Measurements from ENCODE around the gene EIF3F.
"Not testable (repeated sequence)": the region's sequence is repeated elsewhere in the genome, so short reads cannot be mapped to it uniquely, and the experiment has no call there.

EIF3F gene

DNA sequence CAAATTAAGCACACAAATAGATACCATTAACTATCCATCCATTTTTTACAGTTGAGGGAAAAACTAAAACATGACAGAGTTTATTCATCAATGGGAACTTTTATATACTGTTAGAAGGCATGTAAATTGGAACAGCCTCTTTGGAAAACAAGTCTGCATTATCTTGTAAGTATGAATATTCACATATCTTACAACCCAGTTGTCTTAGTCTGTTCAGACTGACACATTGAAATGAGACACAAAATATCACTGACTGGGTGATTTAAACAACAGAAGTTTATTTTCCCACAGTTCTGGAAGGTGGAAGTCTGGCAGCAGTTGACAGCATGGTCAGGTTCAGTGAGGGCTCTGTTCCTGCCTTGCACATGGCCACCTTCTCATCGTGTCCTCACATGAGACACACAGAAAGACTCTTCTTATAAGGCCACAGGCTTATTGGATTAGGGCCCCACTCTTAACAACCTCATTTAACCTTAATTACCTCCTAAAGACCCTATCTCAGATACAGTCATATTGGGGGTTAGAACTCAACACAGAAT, 5.4 kb upstream of the EIF3F start:
- peaks cover 12% of the 10 kb centered on the region for H3K4me1 ChIP-seq (ENCODE audit: insufficient read depth, low read length)
- DNase-seq (no peak), ATAC-seq (ENCODE audit: insufficient read depth, low read depth) (no peak)
- H2AFZ ChIP-seq (ENCODE audit: low read depth, low read length) = no peak overlapping the region
- TF ChIP-seq, protein P1, sequence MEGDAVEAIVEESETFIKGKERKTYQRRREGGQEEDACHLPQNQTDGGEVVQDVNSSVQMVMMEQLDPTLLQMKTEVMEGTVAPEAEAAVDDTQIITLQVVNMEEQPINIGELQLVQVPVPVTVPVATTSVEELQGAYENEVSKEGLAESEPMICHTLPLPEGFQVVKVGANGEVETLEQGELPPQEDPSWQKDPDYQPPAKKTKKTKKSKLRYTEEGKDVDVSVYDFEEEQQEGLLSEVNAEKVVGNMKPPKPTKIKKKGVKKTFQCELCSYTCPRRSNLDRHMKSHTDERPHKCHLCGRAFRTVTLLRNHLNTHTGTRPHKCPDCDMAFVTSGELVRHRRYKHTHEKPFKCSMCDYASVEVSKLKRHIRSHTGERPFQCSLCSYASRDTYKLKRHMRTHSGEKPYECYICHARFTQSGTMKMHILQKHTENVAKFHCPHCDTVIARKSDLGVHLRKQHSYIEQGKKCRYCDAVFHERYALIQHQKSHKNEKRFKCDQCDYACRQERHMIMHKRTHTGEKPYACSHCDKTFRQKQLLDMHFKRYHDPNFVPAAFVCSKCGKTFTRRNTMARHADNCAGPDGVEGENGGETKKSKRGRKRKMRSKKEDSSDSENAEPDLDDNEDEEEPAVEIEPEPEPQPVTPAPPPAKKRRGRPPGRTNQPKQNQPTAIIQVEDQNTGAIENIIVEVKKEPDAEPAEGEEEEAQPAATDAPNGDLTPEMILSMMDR (IDR thresholded peaks at IDR 0.05; ENCODE audit: borderline replicate concordance, extremely low read depth, low read length, poor library complexity, severe bottlenecking) = no peak
- TF ChIP-seq EZH2 (IDR thresholded peaks at IDR 0.05; ENCODE audit: borderline replicate concordance, low read depth, low read length, severe bottlenecking) = no peak
- no peak overlapping the region for H3K27ac ChIP-seq (ENCODE audit: low read length)
- no peak overlapping the region for H3K4me3 ChIP-seq (ENCODE audit: low read depth in 1 of 2, low read length in 2 of 2)
- H3K9me3 ChIP-seq (ENCODE audit: insufficient read depth, low read length, severe bottlenecking) = no peaks in the 10 kb centered on the region
- H3K36me3 ChIP-seq (ENCODE audit: insufficient read depth, low read length) = no peaks in the 10 kb centered on the region
- H4K20me1 ChIP-seq (ENCODE audit: insufficient read depth, low read length) = no peaks in the 10 kb centered on the region
- no peak overlapping the region for H3K4me2 ChIP-seq (ENCODE audit: insufficient read depth, low read length)
- no peaks in the 10 kb centered on the region for H3K27me3 ChIP-seq (ENCODE audit: insufficient read depth, low read length, poor library complexity)
- no peak overlapping the region for H3K9ac ChIP-seq (ENCODE audit: low read depth, low read length)
- peaks cover 6% of the 10 kb centered on the region; the same call in 1 of the 2 replicates for H3K79me2 ChIP-seq (ENCODE audit: insufficient read depth, low read length)

GRCh38 chr11:7982582-7983119, 4.5 kb upstream of the EIF3F start:
- Histone ChIP-seq H3K4me2 (ENCODE audit: insufficient read depth, low read length) (no peak overlapping the region), H3K27me3 (ENCODE audit: insufficient read depth, low read length, poor library complexity) (no peaks in the 10 kb centered on the region), H2AFZ (ENCODE audit: low read depth, low read length) (no peak overlapping the region), H4K20me1 (ENCODE audit: insufficient read depth, low read length) (no peaks in the 10 kb centered on the region), H3K9ac (ENCODE audit: low read depth, low read length) (no peak overlapping the region), H3K36me3 (ENCODE audit: insufficient read depth, low read length) (no peaks in the 10 kb centered on the region), H3K27ac (ENCODE audit: low read length) (no peak overlapping the region), H3K79me2 (ENCODE audit: insufficient read depth, low read length) (peaks cover 10% of the 10 kb centered on the region), H3K4me3 (ENCODE audit: low read depth in 1 of 2, low read length in 2 of 2) (no peak overlapping the region), H3K9me3 (ENCODE audit: insufficient read depth, low read length, severe bottlenecking) (no peaks in the 10 kb centered on the region), H3K4me1 (ENCODE audit: insufficient read depth, low read length) (peaks cover 13% of the 10 kb centered on the region)
- ATAC-seq (ENCODE audit: insufficient read depth, low read depth) = no peak
- no peak for DNase-seq
- TF ChIP-seq EZH2 (IDR thresholded peaks at IDR 0.05; ENCODE audit: borderline replicate concordance, low read depth, low read length, severe bottlenecking) = no peak
- TF ChIP-seq, protein P1 (IDR thresholded peaks at IDR 0.05; ENCODE audit: borderline replicate concordance, extremely low read depth, low read length, poor library complexity, severe bottlenecking) = no peak

DNA sequence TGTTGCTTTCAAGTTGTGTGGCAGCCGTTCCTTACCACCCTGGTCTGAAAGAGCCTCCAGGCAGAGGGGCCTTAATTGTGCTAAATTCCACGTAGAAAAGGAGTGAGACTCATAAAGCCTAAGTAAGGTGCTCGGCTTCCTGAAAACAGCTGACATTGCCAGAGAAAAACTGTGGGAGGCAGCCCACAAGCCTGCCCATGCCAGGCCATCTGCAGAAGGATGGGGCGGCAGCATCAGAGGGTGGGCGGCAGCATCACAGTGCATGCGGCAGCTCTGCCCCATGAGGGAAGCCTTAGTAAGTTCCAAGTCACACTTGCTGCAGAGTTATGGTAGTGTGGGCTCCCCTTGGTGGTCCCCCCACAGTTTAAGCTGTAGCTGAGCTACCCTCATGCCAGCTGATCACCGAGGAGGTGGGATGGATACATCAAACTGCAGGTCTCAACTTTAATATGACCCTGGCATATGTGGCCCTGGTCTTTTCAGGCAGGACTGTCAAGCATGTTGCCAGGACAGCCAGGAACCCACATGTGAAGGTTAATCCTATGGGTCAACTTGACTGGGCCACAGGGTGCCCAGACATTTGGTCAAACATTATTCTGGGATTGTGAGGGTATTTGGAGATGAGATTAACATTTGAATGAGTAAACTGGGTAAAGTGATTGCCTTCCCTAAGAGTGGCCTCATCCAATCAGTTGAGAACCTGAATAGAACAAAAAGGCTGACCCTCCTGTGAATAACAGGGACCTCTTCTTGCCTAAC, 3.1 kb upstream of the EIF3F start:
- Histone ChIP-seq H3K27ac (ENCODE audit: low read length) (no peak overlapping the region), H4K20me1 (ENCODE audit: insufficient read depth, low read length) (peaks cover 5% of the 10 kb centered on the region; the same call in 1 of the 2 replicates), H2AFZ (ENCODE audit: low read depth, low read length) (no peak overlapping the region), H3K4me3 (ENCODE audit: low read depth in 1 of 2, low read length in 2 of 2) (no peak overlapping the region), H3K9me3 (ENCODE audit: insufficient read depth, low read length, severe bottlenecking) (no peaks in the 10 kb centered on the region), H3K4me2 (ENCODE audit: insufficient read depth, low read length) (no peak overlapping the region), H3K36me3 (ENCODE audit: insufficient read depth, low read length) (peaks cover 5% of the 10 kb centered on the region; the same call in 1 of the 2 replicates), H3K27me3 (ENCODE audit: insufficient read depth, low read length, poor library complexity) (no peaks in the 10 kb centered on the region), H3K9ac (ENCODE audit: low read depth, low read length) (no peak overlapping the region), H3K4me1 (ENCODE audit: insufficient read depth, low read length) (peaks cover 25% of the 10 kb centered on the region), H3K79me2 (ENCODE audit: insufficient read depth, low read length) (peaks cover 23% of the 10 kb centered on the region)
- ATAC-seq (ENCODE audit: insufficient read depth, low read depth) = no peak
- no peak for DNase-seq
- TF ChIP-seq, protein P1 (IDR thresholded peaks at IDR 0.05; ENCODE audit: borderline replicate concordance, extremely low read depth, low read length, poor library complexity, severe bottlenecking) = no peak
- no peak for TF ChIP-seq EZH2 (IDR thresholded peaks at IDR 0.05; ENCODE audit: borderline replicate concordance, low read depth, low read length, severe bottlenecking)

DNA sequence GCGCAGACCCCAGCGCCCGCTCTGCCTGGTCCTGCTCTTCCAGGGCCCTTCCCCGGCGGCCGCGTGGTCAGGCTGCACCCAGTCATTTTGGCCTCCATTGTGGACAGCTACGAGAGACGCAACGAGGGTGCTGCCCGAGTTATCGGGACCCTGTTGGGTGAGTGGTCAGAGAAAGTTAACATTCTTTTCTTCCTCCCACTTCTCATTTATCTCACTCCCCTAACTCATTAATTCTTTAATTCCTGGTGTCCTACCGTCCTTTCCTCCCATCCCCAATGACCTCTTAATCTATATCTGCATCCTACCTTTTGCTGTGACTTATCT, 385 bp downstream of the EIF3F start:
- peak overlapping the region; percentile 56 to 89 for H3K4me3 ChIP-seq (ENCODE audit: low read depth in 1 of 2, low read length in 2 of 2)
- peak overlapping the region; percentile 58 for H3K9ac ChIP-seq (ENCODE audit: low read depth, low read length)
- H3K4me1 ChIP-seq (ENCODE audit: insufficient read depth, low read length) = peaks cover 39% of the 10 kb centered on the region
- peak overlapping the region; percentile 65 for H3K27ac ChIP-seq (ENCODE audit: low read length)
- H3K9me3 ChIP-seq (ENCODE audit: insufficient read depth, low read length, severe bottlenecking); DNase-seq; H3K27me3 ChIP-seq (ENCODE audit: insufficient read depth, low read length, poor library complexity); H2AFZ ChIP-seq (ENCODE audit: low read depth, low read length); ATAC-seq (ENCODE audit: insufficient read depth, low read depth): not testable (repeated sequence)
- H3K79me2 ChIP-seq (ENCODE audit: insufficient read depth, low read length) = peaks cover 45% of the 10 kb centered on the region
- peaks cover 16% of the 10 kb centered on the region; the same call in 1 of the 2 replicates for H4K20me1 ChIP-seq (ENCODE audit: insufficient read depth, low read length)
- H3K4me2 ChIP-seq (ENCODE audit: insufficient read depth, low read length) = peak overlapping the region; percentile 88
- H3K36me3 ChIP-seq (ENCODE audit: insufficient read depth, low read length) = peaks cover 36% of the 10 kb centered on the region

Data from DND-41 (cell line).